Measurements from ENCODE around the gene CFHR3.

DNA sequence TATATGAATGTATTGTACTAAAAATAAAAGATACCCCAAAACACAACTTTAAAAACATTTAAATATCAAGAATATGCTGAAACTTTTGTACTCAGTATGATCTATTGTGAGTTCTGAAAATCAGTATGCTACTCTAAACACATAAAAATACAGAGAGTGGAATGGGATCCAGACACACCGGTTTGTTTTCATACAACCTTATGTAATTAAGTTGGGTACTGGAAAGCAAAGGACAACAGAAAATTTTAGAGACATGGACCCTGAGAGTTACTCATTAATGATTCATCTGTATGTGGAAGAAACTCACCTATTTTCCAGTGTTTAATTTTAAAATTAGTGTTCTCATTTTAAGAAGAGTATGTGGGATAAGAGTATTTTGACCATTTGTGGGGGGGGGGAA, 927 bp upstream of the CFHR3 start:
- TF ChIP-seq, protein P1, sequence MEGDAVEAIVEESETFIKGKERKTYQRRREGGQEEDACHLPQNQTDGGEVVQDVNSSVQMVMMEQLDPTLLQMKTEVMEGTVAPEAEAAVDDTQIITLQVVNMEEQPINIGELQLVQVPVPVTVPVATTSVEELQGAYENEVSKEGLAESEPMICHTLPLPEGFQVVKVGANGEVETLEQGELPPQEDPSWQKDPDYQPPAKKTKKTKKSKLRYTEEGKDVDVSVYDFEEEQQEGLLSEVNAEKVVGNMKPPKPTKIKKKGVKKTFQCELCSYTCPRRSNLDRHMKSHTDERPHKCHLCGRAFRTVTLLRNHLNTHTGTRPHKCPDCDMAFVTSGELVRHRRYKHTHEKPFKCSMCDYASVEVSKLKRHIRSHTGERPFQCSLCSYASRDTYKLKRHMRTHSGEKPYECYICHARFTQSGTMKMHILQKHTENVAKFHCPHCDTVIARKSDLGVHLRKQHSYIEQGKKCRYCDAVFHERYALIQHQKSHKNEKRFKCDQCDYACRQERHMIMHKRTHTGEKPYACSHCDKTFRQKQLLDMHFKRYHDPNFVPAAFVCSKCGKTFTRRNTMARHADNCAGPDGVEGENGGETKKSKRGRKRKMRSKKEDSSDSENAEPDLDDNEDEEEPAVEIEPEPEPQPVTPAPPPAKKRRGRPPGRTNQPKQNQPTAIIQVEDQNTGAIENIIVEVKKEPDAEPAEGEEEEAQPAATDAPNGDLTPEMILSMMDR (IDR thresholded peaks at IDR 0.05; ENCODE audit: low read depth, low read length): no peak
- TF ChIP-seq EZH2phosphoT487 (IDR thresholded peaks at IDR 0.05; ENCODE audit: low read depth): no peak

Measured in OCI-LY3 (cell line).